DMS153 (cell line): ENCODE measurements around the gene FALEC.

Source experiments
- DNase-seq: peaks from one replicate; lab custom pipeline; 2025; lab: John Stamatoyannopoulos, UW

FALEC gene

DNA sequence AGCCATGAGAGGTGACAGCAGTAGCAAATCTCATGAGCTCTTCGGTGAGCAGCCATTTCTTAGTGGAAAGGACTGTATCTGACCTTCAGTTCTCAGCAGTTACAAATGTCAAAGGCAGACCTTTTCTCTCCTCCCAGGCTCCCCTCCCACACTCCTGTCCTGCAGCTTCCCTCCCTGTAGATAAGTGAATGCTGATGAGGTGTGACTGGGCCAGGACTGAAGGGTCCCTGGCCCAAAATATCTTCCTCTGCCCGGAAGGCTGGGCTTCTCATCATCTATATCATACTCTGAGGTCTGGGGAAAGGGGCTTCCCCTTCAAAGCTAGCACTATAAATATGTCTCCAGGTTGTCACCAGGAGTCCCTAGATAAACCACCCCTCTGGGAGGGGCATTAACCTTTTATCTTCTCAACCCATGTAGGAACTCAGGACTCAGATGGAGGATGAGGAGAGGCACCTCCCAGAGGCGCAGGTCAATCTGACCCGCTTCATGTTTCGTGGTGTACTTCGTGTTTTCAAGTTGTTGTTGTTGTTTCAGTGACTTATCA, 30.0 kb downstream of the FALEC start:
- DNase-seq, result no peak

DNA sequence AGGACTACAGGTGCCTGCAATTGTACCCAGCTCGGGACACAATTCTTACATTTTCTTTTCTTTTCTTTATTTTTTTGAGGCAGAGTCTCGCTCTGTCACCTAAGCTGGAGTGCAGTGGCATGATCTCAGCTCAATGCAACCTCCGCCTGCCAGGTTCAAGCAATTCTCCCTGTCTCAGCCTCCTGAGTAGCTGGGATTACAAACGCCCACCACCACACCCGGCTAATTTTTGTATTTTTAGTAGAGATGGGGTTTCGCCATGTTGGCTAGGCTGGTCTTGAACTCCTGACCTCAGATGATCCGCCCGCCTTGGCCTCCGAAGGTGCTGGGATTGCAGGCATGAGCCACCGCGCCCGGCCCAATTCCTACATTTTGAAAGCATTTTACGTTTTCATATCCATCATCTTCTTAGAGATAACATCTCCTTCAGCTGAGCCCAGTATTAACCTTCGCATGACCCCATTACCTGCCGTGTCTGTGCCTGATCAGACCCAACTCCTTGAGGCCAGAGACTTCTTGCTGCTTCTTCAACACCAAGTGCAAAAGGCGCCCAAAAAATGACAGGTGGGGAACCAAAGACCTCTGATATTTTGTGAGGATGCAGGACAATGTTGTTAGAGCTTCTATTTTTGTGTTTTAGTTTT, 30.9 kb downstream of the FALEC start:
- no peak for DNase-seq

DNA sequence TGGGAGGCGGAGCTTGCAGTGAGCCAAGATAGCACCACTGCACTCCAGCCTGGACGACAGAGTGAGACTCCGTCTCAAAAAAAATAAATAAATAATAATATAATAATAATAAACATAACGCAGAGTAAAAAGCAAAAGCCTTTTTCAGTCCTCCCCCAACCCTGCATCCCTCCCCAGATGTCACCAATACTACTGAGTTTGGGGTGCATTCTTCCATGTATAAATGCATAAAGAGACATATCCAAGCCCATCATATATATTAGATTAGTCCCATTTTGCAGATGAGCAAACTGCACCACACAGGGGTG, 32.7 kb downstream of the FALEC start:
- no peak for DNase-seq

DNA sequence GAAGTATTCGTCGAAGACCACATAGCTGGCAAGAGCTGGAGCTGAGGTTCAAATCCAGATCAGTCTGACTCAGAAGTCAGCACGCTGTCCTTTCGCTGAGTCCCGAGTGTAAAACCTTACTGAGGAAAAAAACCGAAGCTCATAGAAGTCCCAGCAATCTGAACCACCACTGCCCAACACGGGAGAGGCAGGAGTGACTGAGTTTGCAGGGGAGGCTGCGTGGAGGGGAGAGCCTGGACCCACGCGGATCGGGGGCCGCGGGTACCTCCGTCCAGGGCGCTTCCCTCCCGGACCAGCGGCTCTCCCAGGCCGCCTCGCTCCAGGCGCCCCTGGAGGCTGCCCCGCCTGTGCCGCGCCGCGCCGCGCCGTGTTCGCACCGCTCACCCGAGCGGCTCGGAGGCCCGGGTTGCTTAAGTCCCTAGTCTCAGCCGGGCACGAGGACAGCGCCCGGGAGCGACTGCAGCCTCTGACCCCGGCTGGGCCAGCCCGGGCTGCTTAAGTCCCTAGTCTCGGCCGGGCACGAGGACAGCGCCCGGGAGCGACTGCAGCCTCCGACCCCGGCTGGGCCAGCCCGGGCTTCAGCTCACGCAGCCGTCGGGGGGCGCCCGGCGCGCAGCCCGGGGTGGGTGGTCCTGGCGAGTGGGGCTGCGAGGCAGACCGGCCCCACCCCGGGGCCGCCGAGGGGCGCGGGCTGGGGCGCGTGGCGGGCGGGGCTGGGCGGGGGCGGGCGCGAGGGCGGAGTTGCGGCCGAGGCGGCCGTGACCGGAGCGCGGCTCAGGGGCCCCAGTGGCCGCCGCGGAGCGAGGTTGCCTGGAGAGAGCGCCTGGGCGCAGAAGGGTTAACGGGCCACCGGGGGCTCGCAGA, 33.3 kb downstream of the FALEC start, which contains the start of gene ADAMTSL4:
Gene ADAMTSL4 (plus strand): TSS at position 777 of the 864 bp plus-strand sequence. CDS start 2,881 bp downstream, outside the sequence.
- peak; percentile 64 for DNase-seq

DNA sequence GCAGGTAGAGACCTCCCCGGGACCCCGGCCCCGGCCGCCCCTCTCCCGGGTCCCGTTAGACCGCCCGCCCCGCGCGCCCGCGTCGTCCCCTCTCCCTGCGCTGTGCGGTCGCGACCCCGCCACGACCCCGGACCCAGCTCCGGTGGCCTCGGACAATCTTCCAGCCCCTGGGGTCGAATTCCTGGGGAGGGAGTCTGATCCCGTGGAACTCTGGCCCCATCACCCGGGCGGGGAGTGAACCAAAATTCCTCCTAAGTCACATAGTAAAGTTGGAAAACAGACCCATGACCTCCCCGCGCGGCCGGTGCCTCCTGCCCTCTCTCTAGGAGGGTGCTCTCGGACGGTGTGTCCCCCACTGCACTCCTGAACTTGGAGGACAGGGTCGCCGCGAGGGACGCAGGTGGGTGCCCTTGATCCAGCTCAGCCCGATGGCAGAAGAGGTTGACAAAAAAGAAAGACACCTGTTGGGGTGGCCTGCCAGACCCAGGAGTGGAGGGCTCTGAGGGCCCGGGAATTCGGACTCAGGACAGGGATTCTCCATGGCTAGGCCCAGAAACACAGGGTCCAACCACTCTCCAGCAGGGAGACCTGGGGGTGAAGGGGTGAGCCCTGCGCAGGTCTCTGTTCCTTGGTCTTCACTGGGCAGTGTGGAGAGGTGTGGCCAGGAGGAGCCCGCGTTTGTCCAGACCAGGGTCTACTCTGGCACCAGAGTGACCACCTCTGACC, 34.1 kb downstream of the FALEC start:
- DNase-seq, result no peak

DNA sequence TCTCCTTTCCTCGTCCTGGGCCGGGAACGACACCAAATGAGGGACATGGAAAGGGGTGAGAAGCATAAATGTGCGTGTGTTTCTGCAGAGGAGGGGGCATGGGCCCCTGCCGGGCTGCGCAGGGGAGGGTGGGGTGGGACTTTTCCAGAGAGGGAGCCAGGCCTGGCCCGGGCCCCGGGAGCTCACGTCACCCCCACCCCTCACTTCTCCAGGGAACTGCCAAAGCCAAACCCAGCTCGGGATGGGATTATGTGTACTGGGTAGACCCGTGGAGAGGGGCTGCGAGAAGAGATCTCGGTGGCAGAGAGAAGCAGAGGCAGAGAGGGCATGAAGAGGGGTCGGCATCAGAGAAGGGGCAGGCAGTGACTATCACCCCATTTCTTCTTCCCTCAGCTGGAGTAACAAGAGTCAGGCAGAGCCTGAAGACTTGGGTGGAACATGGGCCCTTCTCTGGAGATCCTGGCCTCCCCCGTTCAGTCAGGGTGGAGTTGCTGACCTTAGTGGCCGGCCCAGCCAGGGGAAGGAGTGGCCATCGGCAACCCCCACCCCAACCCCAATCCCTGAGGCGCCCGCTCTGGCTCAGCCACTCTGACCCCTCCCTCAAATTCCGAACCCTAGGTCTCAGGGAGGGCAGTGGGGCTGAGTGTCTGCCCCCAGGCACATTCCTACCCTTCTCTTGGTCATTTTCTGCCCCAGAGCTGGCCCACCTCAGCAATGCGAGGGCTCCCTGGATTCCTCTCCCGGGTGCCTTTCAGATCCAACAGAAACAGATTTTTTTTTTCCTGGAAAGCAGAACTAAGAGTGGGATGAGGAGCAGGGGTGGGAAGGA, 34.9 kb downstream of the FALEC start:
- DNase-seq, result no peak

DNA sequence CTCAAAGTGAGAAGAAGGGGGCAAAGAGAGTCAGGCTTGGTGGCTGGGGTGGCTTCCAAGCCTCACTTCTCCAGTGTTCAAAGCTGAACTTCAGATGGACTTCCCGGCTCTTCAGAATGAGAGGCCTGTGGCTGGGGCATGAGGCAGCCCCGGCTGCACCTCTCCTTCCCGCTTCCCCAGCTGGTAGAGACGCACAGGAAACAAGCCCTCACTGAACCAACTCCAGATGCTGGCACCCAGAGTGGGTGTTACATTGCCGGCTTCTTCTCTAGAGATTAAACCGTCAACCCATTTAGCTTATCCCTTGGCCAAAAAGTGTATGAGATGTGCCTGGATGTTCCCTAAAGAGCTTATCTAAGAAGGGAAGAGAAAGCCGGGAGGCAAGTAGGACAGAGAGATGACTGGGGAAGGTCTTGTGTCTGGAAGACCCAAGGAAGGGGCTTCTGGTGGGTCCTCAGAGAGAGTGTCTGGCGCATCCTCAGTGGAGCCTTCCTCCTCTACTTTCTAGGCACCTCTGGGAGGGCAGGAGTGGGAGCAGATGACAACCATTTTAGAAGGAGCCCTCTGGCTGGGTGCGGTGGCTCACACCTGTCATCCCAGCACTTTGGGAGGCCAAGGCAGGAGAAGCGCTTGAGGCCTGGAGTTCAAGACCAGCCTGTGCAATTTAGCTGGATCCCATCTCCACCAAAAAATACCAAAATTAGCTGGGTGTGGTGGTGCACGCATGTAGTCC, 35.7 kb downstream of the FALEC start:
- DNase-seq, result no peak

DNA sequence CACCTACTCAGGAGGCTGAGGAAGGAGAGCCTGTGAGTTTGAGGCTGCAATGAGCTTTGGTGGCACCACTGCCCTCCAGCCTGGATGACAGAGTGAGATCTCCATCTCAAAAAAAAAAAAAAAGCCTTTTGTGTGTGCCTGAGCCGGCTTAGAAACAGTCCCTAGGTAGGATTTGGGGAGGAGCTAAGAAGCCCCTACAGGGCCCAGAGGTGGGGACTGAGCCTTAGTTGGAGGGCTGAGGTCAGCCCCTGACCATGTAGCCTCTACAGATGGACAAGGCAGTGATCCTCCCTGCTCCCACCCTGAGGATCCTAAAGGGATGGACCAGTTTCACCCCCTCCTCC, 36.2 kb downstream of the FALEC start:
- DNase-seq, result no peak

DNA sequence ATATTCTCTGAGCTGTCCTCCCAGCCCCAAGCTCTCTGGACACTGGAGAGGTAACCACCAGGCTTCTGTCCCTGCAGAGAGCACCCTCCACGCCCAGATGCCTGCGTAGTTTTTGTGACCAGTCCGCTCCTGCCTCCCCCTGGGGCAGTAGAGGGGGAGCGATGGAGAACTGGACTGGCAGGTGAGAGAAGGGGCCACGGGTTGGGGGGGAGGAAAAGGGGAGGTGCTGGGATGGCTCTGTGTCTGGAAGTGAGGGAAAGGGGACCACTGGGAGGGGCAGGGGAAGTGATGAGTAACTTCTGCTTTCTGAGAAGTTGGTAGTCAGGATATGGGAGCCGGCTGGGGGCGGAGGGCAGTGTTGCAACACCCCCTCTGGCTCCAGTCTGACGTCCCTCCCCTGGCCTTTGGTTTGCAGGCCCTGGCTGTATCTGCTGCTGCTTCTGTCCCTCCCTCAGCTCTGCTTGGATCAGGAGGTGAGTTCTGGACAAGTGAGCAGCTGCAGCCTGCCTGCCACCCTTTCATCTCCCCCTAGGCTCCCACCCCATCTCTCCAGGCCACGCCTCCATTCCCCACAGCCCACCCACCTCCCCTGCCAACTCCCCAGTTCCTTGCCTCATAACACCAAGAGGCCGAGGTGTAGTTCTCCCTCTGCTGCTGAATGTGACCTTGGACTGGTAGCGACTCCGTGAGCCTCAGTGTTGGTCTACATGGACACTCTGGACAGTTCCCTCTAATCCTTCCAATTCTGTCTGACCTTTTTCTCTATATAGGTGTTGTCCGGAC, 36.8 kb downstream of the FALEC start:
- no peak for DNase-seq

DNA sequence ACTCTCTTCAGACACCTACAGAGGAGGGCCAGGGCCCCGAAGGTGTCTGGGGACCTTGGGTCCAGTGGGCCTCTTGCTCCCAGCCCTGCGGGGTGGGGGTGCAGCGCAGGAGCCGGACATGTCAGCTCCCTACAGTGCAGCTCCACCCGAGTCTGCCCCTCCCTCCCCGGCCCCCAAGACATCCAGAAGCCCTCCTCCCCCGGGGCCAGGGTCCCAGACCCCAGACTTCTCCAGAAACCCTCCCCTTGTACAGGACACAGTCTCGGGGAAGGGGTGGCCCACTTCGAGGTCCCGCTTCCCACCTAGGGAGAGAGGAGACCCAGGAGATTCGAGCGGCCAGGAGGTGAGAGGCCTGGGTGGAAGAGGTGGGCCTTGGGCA, 37.3 kb downstream of the FALEC start:
- no peak for DNase-seq

DNA sequence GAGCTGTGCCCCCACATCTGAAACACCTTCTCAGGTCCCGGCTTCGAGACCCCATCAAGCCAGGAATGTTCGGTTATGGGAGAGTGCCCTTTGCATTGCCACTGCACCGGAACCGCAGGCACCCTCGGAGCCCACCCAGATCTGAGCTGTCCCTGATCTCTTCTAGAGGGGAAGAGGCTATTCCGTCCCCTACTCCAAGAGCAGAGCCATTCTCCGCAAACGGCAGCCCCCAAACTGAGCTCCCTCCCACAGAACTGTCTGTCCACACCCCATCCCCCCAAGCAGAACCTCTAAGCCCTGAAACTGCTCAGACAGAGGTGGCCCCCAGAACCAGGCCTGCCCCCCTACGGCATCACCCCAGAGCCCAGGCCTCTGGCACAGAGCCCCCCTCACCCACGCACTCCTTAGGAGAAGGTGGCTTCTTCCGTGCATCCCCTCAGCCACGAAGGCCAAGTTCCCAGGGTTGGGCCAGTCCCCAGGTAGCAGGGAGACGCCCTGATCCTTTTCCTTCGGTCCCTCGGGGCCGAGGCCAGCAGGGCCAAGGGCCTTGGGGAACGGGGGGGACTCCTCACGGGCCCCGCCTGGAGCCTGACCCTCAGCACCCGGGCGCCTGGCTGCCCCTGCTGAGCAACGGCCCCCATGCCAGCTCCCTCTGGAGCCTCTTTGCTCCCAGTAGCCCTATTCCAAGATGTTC, 38.0 kb downstream of the FALEC start:
- DNase-seq, result no peak

DNA sequence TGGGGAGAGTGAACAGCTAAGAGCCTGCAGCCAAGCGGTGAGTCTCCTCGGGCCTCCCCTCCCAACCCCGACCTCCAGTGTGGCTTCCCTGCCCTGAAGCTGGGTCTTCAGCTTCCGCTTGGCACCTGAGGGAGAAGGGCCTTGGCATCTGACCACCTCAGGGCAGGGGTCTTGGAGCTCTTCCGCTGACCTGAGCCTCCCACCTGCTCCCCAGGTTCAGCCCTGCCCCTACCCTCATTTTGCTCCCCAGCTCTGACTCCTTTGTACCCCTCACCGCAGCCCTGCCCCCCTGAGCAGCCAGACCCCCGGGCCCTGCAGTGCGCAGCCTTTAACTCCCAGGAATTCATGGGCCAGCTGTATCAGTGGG, 38.5 kb downstream of the FALEC start:
- no peak for DNase-seq

DNA sequence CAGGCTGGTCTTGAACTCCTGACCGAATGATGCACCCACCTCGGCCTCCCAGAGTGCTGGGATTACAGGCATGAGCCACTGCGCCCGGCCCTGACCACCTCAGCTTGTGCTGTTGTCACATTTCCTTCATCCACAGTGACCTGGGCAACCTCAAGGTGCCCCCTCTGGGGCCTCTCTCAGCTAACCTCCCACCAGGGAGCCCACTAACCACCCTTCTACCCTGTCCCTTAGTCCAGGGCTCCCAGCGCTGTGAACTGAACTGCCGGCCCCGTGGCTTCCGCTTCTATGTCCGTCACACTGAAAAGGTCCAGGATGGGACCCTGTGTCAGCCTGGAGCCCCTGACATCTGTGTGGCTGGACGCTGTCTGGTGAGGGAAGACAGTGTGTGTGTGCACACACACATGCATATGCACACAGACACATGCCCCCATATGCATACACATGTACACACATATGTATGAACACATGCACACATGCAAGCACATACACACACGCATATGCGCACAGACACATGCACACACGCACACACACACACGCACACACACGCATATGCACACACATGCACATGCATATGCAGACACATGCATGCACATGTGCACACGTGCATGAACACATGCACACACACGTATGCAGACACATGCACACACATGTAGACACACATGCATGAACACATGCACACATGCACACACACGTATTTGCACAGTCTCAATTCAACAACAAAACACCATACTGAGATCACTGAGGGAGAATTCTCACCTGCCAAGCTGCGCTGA, 39.8 kb downstream of the FALEC start:
- no peak for DNase-seq

DNA sequence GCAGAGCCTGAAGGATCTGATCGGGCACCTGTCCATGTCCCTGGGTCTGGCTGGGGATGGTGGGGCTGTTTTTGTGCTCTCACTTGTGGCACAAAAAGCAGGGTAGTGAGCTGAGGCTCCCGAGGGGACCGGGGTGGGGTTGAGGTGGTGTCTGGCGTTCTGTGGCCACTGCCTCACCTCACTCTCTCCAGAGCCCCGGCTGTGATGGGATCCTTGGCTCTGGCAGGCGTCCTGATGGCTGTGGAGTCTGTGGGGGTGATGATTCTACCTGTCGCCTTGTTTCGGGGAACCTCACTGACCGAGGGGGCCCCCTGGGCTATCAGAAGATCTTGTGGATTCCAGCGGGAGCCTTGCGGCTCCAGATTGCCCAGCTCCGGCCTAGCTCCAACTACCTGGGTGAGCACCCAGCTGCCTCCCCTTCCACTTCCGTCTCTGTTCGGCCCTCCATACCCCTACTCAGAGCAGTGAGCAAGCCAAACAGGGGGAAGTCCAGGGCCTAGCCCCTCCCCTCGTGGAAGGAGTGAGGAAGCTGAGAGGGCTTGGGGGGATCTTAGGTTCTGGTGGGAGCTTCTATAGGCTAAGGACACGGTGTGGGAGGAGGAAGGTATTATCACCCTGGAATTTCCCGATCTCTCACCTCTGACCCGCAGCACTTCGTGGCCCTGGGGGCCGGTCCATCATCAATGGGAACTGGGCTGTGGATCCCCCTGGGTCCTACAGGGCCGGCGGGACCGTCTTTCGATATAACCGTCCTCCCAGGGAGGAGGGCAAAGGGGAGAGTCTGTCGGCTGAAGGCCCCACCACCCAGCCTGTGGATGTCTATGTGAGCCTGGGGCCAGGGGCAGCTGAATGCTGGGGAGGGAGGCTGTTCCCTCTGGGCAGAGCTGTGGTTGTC, 40.7 kb downstream of the FALEC start:
- DNase-seq, result no peak

DNA sequence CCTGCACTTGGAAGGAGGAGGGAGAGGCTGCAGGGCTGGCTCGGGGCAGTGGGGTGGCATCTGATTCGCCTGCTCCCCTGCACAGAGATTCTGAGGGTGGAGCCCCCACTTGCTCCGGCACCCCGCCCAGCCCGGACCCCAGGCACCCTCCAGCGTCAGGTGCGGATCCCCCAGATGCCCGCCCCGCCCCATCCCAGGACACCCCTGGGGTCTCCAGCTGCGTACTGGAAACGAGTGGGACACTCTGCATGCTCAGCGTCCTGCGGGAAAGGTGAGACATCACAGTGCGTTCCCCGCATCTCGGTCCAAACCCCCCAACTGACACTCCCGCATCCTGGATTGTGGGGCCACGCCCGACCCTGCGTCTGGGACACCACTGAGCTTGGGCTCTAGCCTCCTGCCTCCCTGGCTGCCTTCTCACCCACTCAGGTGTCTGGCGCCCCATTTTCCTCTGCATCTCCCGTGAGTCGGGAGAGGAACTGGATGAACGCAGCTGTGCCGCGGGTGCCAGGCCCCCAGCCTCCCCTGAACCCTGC, 41.6 kb downstream of the FALEC start:
- DNase-seq, result no peak

DNA sequence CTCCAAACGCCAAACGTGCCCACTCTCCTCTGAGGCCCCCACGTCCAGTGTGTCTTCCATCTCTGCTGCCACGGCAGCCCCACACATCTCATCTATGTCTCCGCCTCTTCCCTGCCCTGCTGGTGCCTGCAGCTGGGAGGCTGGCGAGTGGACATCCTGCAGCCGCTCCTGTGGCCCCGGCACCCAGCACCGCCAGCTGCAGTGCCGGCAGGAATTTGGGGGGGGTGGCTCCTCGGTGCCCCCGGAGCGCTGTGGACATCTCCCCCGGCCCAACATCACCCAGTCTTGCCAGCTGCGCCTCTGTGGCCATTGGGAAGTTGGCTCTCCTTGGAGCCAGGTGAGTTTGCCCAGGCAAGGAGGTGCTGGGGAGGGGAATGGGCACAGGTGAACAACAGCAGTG, 42.3 kb downstream of the FALEC start:
- DNase-seq, result no peak

DNA sequence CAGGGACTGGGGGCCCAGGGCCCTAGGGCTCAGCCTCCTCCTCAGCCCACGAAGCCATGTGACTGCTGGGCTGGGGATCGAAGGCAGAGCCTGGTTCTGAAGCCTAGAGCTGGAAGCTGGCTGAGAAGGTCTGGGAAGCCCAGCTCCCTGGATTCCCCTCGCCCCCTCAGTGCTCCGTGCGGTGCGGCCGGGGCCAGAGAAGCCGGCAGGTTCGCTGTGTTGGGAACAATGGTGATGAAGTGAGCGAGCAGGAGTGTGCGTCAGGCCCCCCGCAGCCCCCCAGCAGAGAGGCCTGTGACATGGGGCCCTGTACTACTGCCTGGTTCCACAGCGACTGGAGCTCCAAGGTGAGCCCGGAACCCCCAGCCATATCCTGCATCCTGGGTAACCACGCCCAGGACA, 42.8 kb downstream of the FALEC start:
- no peak for DNase-seq
